ENCODE results near the gene PCDHA6. TPM values are rescaled to one million over a fixed set of nuclear protein-coding genes. Genes with fewer than 3 reads are reported as not detected.

Gene PCDHA6
- total RNA-seq, 1 donor from 2014 or later = 20.2 TPM

DNA sequence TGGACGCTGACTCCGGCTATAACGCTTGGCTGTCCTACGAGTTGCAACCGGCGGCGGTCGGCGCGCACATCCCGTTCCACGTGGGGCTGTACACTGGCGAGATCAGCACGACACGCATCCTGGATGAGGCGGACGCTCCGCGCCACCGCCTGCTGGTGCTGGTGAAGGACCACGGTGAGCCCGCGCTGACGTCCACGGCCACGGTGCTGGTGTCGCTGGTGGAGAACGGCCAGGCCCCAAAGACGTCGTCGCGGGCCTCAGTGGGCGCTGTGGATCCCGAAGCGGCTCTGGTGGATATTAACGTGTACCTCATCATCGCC is 49.5 kb downstream of the PCDHA6 start:
- no peak for DNase-seq (ENCODE audit: extremely low spot score, unreplicated experiment)

More for the DNA sequence above, 49.5 kb downstream of the PCDHA6 start:
- no peak for TF ChIP-seq CTCF (IDR thresholded peaks at IDR 0.05)
- Mint-ChIP-seq H3K27me3 (ENCODE audit: unreplicated experiment) (no peaks in the 10 kb centered on the region), H3K36me3 (ENCODE audit: unreplicated experiment) (peaks cover 28% of the 10 kb centered on the region), H3K9me3 (ENCODE audit: unreplicated experiment) (peaks cover 19% of the 10 kb centered on the region), H3K27ac (ENCODE audit: unreplicated experiment) (no peak overlapping the region), H3K4me3 (ENCODE audit: unreplicated experiment) (no peak overlapping the region), H3K4me1 (ENCODE audit: unreplicated experiment) (peaks cover 10% of the 10 kb centered on the region)

Other genes starting within 250 kb of the PCDHA6 start
- gene CD14, start 194.8 kb upstream of the PCDHA6 start, total RNA-seq = not detected in 2 replicates
- gene TMCO6, start 188.5 kb upstream of the PCDHA6 start, total RNA-seq = 10.4 and 10.5 TPM in 2 replicates
- gene NDUFA2, start 180.3 kb upstream of the PCDHA6 start, total RNA-seq = 44.5 and 50.2 TPM in 2 replicates
- gene IK, start 180.1 kb upstream of the PCDHA6 start, total RNA-seq = 86.5 and 89.9 TPM in 2 replicates
- 28.3 and 28.9 TPM in 2 replicates for gene WDR55, start 163.1 kb upstream of the PCDHA6 start, total RNA-seq
- 1.6 and 1.9 TPM in 2 replicates for gene DND1, start 154.4 kb upstream of the PCDHA6 start, total RNA-seq
- gene HARS1, start 136.6 kb upstream of the PCDHA6 start, total RNA-seq = 65.3 and 69.0 TPM in 2 replicates
- 27.2 and 28.8 TPM in 2 replicates for gene HARS2, start 136.5 kb upstream of the PCDHA6 start, total RNA-seq
- gene ZMAT2, start 127.5 kb upstream of the PCDHA6 start, total RNA-seq = 47.5 and 50.9 TPM in 2 replicates
- gene PCDHA1, start 41.8 kb upstream of the PCDHA6 start, total RNA-seq = not detected in 2 replicates
- 0.99 and 1.6 TPM in 2 replicates for gene PCDHA2, start 33.1 kb upstream of the PCDHA6 start, total RNA-seq
- 0.19 and 0.42 TPM in 2 replicates for gene PCDHA3, start 26.9 kb upstream of the PCDHA6 start, total RNA-seq
- gene PCDHA4, start 20.9 kb upstream of the PCDHA6 start, total RNA-seq = 12.2 and 12.8 TPM in 2 replicates
- gene PCDHA5, start 6.3 kb upstream of the PCDHA6 start, total RNA-seq = 1.0 and 1.1 TPM in 2 replicates
- gene PCDHA7, start 6.3 kb downstream of the PCDHA6 start, total RNA-seq = 2.0 and 2.1 TPM in 2 replicates
- gene PCDHA8, start 13.2 kb downstream of the PCDHA6 start, total RNA-seq = 1.9 and 2.0 TPM in 2 replicates
- 1.7 and 1.8 TPM in 2 replicates for gene PCDHA9, start 20.4 kb downstream of the PCDHA6 start, total RNA-seq
- gene PCDHA10, start 27.9 kb downstream of the PCDHA6 start, total RNA-seq = 6.0 and 6.1 TPM in 2 replicates
- gene PCDHA11, start 41.0 kb downstream of the PCDHA6 start, total RNA-seq = 7.2 and 8.2 TPM in 2 replicates
- gene PCDHA12, start 47.3 kb downstream of the PCDHA6 start, total RNA-seq = 9.1 and 12.4 TPM in 2 replicates
- gene PCDHA13, start 54.2 kb downstream of the PCDHA6 start, total RNA-seq = 1.5 and 1.7 TPM in 2 replicates
- 3.3 TPM in 2 replicates for gene PCDHAC1, start 98.3 kb downstream of the PCDHA6 start, total RNA-seq
- gene PCDHAC2, start 138.5 kb downstream of the PCDHA6 start, total RNA-seq = 2.3 and 3.0 TPM in 2 replicates
- gene PCDHB1, start 223.4 kb downstream of the PCDHA6 start, total RNA-seq = 0.03 and 0.05 TPM in 2 replicates